Measurements from ENCODE around the gene CCNJ.
A peak's percentile ranks its signal among the peaks of the same experiment; 100 is the strongest.
"Not testable (repeated sequence)": the region's sequence is repeated elsewhere in the genome, so short reads cannot be mapped to it uniquely, and the experiment has no call there.

Gene CCNJ, protein sequence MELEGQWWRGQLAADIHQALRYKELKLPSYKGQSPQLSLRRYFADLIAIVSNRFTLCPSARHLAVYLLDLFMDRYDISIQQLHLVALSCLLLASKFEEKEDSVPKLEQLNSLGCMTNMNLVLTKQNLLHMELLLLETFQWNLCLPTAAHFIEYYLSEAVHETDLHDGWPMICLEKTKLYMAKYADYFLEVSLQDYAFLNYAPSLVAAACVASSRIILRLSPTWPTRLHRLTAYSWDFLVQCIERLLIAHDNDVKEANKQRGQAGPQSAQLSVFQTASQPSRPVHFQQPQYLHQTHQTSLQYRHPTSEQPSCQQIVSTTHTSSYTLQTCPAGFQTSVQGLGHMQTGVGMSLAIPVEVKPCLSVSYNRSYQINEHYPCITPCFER

GRCh38 chr10:96043033-96043892 lies at the start of gene CCNJ:
TSS of gene CCNJ (plus strand) at chr10:96043583. CDS start at chr10:96044394, 811 bp downstream.
- no peak for FAIRE-seq

- not testable (repeated sequence) for FAIRE-seq
Observed at GRCh38 chr10:95994376-95994775, 49.0 kb upstream of the CCNJ start.

- FAIRE-seq, result no peak
Observed at GRCh38 chr10:95998255-95998784, 45.1 kb upstream of the CCNJ start.

GRCh38 chr10:96013956-96014355 lies 29.4 kb upstream of the CCNJ start:
- FAIRE-seq, result no peak

DNA sequence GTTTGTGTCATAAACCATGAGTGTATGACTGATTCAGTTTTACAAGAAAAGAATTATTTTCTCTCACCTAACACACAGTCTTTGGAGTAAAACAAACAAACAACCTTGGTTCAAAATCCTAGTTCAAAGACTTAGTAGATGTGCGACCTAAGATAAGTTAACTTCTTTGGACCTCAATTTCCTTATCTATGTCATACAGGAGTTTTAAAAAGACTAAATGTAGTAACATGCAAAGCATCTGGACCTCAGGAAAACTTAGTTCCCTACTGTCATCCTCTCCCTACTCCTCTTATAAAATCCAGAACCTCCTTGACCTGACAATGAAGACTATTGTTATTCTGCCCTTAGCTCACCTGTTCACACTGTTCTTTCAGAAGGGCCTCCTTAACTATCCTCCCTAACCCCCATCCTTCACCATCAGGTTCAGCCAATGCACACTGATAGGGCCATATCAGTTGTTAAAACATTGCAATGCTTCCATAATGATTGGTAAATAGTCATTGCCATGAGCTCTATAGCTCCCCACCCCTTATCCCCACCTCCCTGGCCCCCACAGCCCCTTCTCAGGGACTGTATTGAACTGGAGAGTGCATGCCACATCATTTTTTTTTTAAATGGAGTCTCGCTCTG lies 28.8 kb upstream of the CCNJ start:
- no peak for FAIRE-seq

DNA sequence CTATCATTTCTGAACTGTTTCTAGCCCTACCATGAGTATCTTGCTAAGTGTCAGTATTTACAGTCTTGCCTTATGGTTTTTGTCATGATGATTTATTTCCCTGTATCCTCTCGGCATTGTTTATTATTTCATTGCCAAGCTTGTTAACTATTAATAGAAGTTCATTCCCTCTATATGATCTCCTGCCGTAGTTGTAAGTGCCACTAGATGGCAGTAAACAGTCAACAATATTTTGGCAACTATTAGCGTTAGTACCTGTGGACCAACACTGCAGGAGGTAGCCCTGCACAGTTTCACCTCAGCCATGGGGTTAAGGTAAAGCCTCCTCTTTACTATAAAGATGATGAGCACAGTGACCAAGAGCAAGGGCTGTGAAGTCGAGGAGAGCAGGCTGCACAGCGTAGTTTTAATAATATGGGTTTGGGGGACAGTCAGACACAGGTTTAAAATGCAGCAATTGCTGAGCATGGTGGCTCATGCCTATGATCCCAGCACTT lies 26.1 kb upstream of the CCNJ start:
- FAIRE-seq, result peak; percentile 94

DNA sequence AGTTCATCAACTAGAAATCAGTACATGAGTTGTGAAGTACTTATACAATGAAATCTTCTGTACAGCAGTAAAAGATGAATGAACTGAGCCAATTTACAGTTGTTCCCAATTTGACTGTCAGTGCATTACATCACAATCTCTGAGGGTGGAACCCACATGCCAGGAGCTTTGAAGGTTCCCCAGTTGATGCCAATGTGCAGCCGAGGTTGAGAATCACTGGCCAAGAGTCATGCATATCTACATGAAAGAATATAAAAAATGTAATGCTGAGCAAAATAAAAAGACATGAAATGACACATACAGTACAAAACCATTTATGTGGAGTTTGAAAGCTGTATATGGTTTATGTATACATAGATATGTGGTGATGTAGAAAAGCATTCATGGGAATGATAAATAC lies 22.1 kb upstream of the CCNJ start:
- no peak for FAIRE-seq

DNA sequence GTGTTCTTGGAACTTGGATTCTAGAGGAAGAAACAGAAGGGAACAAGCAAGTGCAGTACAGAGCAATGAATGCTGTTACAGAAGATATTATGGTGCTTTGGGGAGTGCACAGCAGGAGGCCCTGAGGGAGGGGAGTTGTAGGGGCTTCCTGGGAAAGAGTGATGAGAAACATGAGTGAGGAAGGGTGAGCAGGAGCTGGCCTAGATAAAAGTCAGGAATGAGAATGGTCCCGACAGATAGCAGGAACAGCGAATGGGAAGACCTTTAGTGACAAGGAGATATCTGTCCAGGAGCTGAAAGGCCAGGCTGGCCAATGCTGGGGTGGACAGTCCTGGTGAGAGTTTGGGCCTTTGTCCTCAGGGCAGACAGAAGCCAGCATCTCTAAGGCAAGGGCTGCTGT lies 20.6 kb upstream of the CCNJ start:
- no peak for FAIRE-seq

- FAIRE-seq, result no peak
Observed at GRCh38 chr10:96023168-96023567, 20.2 kb upstream of the CCNJ start.

DNA sequence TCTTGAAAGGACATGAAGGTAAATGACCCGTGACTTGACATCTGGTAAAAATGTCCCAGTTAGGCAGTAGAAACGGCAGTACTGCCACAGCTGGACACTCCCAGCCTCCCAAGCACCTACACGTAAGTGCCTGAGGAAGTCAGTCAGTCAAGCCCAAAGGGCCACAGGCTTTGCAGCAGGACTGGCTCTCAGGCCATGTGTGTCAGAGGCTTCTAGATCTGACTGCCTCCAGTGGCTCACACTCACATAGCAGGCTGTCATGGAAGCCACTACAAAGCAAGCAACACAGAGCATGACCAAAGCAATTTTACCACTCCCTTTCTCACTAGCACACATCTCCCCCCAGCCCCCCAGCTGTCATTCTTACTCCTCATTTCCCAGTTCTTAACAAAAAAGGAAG lies 17.8 kb upstream of the CCNJ start:
- no peak for FAIRE-seq

GRCh38 chr10:96034625-96035024 lies 8.8 kb upstream of the CCNJ start:
- no peak for FAIRE-seq

DNA sequence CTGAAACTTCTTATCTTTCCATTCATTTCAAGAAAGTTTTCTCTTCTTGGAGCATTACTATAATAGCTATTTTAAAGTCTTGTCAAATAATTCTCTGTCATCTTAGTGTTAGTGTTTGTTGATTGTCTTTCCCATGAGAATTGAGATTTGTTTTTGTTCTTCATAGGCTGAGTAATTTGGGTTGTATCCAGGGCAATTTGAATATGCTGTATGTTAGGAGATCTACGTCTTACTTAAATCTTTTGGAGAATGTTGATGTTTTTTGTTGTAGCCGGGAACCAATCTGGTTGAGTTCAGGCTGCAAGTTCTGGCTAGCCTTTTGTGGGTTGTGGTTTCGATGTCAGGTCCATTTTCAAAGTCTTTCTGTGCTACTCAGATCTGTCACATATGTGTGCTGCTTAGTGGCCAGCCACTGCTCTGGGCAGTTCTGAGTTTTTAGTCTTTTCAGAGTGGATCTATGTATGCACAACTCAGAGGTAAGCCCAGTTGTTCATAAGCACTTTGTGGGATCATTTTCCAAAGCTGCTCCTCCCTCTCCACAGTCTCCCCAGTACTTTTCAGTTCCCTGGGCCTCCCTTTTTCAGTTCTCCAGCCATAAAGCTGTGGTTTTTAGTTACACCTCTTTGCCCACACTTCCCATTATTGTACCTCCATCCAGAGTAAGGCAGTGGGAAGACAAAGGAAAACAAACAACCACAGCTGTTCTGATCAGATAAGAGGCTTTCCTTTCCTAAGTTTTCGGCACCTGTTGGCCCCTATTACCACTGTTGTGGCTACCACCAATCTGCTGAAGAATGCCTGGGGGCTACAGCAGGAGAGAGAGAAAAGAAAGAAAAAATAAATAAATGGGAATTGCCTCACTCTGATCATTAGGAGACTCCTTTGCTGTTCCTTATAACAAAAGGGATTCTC lies 4.7 kb upstream of the CCNJ start:
- no peak for FAIRE-seq

GRCh38 chr10:96041146-96041545 lies 2.2 kb upstream of the CCNJ start:
- FAIRE-seq, result no peak

GRCh38 chr10:96043893-96044715 lies 721 bp downstream of the CCNJ start:
- FAIRE-seq, result no peak

- no peak for FAIRE-seq
Observed at GRCh38 chr10:96044736-96045135, 1.4 kb downstream of the CCNJ start.

GRCh38 chr10:96046546-96046945 lies 3.2 kb downstream of the CCNJ start:
- no peak for FAIRE-seq

GRCh38 chr10:96047004-96047649 lies 3.7 kb downstream of the CCNJ start:
- no peak for FAIRE-seq

DNA sequence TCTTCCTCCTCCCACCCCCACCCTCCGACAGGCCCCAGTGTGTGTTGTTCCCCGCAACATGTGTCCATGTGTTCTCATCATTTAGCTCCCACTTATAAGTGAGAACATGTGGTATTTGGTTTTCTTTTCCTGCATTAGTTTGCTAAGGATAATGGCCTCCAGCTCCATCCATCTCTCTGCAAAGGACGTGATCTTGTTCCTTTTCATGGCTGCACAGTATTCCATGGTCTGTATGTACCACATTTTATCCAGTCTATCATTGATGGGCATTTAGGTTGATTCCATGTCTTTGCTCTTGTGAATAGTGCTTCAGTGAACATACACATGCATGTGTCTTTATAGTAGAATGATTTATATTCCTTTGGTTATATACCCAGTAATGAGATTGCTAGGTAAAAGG lies 4.5 kb downstream of the CCNJ start:
- not testable (repeated sequence) for FAIRE-seq

DNA sequence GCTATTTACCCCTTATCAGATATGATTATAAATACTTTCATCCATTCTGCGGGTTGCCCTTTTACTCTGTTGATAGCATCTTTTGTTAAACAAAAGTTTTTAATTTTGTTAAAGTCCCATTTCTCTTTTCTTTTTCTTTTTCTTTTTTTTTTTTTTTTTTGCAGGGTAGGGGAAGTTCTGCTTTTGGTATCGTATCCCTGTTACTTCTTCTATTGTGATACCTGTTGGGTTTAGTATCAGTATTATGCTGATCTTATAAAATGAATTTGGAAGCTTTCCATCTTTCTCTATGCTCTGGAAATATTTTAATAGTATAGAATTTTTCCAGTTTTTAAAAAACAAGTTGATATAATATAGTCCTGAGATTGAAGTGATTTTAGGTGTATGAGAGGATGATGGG lies 6.0 kb downstream of the CCNJ start:
- FAIRE-seq, result no peak

GRCh38 chr10:96053985-96054384 lies 10.6 kb downstream of the CCNJ start:
- no peak for FAIRE-seq

Measured in endometrium (tissue), 2 donors.